HG03060 (cell line): ENCODE measurements around the gene CDKN1C.

Source experiments
- ATAC-seq: cut with Tn5 transposase; IDR thresholded peaks from one replicate; pipeline ENCODE4 v1.9.1; 2021; ENCODE audit warnings: low read depth, moderate number of reproducible peaks; ENCODE audit not compliant: unreplicated experiment

CDKN1C gene

DNA sequence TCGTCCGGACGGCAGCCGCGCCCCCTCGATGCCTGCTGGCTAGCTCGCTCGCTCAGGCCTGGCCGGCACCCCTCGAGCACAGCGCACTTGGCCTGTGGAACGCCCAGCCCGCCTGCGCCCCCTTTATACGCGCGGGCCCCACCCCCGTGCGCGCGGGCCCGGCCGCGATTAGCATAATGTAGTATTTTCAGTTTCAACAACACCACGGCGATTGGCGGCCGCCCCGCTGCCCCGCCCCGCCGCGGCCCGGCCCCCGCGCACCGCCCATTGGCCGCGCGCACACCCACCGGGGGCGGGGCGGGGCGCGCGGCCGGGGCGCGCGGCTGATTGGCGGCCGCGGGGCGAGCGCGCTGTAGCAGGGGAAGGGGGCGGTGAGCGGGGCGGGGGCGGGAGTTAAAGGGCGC is at the start of gene CDKN1C:
CDKN1C (minus strand) TSS at position 98 of the 404 bp plus-strand sequence. CDS start 319 bp downstream, outside the sequence.
- peak; percentile 30 for ATAC-seq

DNA sequence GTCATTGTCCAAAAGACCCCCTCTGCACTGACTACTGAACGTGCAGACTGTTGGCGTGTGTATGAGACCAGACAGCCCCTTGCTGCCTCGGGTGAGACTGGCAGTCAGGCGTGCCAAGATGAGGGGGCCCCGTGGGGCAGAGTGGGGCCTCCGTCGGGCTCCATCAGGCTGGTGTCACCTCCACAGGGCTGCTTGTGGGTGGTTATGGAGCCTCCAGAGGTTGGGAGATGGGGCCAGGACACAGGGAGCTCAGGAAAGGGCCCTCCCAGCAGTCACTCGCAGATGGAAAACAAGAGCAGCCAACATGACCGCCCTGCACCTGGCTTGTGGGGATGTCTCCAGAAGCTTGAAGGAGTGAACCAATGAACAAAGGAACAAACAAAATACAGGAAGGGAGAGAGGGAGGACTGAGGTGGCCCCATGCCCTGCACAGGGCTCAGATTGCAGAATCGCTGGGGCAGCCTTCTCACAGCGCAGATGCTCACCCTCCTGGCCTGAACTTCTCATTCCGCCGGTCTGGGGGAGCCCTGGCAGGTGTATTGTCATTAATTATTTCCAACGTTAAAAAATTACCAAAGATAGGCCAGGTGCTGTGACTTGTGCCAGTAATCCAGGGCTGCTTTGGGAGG is 49.1 kb upstream of the CDKN1C start:
- ATAC-seq: no peak

DNA sequence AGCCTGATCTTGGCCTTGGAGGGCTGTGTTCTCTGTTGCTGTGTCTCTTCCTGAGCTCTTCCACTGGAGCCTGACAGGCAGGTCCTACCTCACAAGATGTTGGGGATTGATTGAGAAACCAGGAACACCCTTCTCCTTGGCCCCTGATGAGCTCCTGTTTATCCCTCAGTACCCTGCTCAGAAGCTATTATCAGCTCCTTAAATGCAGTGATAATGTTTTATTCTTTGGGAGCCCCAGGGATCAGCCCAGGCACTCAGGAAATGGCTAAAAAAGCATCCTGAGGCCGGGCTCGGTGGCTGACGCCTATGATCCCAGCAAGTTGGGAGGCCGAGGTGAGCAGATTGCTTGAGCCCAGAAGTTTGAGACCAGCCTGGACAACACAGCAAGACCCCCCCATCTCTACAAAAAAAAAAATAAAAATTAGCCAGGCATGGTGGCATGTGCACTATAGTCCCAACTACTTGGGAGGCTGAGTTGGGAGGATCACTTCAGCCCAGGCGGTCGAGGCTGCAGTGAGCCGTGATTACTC is 48.5 kb upstream of the CDKN1C start:
- no peak for ATAC-seq

DNA sequence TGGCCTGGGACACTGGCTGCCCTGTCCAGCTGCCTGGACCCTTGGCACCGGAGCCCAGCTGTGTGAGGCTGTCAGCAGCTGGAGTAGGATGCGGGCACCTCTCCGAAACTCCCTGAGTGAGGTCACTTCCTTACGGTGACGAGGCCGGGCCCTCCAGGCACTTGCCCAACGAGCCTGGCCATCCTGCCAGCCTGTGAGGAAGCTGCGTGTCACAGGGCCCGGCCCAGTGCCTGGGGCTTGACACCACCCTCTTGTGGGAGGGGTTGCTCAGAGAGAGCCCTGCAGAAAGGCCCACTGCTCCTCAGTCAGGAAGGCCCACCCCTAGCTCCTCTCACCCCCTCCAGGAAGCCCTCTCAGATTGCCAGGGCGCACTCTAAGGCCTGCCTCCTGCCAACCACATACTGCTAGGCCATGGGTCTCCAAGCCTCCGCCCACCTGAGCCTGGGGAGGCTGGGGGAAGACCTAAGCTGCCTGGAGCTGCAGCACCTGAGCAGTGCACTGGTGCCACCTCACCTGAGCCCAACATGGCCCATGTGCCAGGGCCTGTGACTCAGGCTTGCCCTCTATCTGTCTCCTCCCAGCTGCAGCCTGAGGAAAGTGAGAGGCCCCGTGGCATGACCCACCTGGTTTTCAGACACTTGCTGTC is 47.9 kb upstream of the CDKN1C start:
- ATAC-seq: no peak

DNA sequence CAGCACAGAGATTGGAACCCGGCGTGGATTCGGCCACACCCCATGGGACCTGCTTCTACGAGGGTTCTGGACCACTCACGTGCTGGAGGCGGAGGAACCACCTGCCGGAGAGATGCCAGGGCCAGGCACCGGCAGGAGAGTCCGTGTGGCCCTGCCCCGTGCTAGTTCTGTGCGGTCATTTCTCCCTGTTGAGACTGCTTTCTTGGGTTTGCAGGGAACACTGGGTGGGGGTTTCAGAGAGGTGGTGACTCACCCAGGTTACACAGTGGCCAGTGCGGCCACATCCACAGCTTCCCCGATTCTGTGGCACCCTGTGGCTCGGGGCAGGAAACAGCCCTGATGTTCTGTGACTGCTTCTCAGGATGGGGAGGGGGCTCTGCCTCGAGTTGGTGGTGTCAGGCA is 47.3 kb upstream of the CDKN1C start:
- no peak for ATAC-seq

DNA sequence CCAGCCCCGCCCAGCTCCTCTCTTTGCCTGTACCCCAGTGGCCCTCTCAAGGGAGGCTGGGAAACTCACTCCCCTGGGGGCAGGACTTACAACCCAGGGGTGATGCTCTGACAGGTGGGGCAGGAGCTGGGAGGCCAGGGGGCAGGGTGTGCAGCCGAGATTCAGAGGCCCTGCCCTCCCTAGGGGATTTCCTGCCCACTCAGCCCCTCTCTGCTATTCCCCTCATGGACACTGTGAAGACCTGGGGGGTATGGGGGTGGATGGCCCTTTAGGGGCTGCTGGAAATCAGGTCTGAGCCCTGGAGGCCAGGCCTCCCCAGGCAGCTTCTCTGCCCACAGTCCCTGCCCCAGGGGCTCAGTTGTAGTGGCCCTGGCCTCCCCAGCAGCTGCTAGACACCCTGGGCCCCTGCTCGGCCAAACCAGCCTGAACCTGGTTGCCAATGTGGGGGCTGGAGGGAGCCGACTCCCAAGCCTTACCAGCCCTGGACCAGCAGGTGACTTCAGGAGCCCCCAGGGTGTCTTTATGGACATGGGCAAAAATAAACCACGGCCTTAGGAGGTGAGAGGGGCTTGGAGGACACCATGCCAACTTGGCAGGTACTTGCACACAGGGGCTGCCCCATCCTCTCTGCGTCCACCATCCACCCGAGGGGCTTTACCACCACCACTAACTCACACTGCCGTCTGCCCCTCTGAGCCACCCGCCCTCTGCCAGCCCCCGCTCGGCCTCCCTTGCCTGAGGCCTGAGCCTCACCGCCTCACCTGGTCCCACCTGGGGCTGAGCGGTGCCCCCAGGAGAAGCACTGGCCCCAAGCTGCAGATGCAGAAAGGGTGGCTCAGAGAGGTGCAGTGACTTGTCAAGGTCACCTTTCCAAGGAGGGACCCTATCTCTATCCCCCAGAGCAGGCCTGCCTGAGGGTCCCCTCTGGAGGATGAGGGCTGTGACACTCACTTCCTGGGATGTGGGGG is 46.5 kb upstream of the CDKN1C start:
- no peak for ATAC-seq

DNA sequence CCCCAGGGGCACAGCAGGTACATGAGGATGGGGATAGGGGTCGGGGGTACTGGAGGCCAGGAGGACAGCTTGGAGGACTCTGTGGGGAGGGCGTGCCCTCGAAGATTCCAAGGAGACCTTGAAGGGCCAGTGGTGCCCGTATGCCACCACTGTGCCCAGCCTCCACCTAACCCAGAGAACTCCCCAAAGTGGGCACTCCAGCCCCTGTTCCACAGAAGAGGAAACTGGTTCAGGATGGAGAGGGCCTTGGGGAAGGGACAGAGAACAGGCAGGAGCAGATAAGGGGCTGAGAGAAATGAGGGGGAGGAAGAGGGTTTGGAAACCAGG is 45.8 kb upstream of the CDKN1C start:
- no peak for ATAC-seq

DNA sequence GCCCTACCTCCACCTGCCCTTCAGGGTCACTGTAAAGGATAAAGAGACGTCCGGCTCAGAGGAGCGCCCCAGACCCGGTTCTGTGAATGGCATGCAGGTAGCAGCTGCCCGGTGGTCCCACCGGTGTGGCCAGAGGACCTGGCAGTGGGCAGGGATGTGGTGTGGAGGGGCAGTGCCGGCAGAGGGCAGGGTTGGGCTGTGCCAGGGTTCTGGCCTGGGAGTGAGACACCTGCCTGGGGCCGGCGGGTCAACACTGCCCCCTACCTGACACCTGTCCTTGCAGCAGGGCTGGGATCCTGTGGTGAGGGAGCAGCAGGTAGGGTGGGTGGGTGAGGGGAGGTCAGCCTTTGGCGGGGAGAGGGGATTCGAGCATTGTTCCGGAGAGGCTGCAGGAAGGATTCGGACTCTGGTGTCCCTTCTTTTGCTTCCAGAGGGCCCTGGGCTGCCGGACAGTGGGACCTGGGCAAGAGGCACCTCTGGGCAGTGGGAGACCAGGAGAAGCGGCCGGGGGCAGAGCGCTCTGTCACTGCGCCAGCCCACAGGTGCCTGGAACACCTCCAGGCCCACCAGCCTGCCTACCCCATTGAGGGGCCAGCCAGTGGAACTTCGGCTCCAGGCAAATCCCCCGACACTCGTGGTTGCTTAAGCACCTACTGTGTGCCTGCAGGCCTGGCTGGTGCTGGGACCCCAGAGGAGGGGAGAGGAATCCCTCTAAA is 45.3 kb upstream of the CDKN1C start:
- no peak for ATAC-seq

DNA sequence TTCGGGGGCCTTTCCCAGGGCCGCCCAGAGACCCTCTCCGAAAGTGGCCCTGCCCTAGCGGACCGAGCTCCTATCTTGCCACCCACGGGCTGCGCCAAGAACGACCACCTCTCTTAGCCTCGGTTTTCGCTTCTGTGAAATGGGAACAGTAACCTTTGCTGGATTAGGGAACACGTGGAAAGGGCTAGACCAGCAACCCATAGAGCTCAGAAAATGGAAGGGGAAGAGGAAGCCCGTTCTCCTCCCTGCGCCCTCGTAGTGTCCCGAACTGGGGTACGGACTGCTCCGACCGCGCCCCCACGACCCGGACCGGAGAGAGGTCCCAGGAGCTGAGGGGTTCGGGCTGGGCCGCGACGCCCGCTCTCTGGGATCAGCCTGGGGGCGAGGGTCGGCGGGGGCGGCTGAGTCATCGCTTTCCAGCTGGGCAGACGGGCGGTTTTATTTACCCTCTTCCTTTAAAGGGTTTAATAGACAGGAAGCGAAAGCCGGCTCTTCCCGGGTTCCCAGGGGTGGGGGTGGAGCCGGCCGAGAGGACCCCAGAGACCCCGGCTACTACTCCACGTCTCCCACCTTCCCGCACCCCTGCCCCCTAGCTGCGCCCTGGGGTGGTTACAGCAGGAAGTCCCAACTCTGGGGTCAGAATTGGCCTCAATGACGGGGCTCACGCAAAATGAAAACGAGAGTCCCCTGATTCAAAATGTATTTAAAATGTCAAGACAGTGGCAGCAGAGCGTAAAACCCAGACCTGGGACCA is 44.6 kb upstream of the CDKN1C start:
- no peak for ATAC-seq

DNA sequence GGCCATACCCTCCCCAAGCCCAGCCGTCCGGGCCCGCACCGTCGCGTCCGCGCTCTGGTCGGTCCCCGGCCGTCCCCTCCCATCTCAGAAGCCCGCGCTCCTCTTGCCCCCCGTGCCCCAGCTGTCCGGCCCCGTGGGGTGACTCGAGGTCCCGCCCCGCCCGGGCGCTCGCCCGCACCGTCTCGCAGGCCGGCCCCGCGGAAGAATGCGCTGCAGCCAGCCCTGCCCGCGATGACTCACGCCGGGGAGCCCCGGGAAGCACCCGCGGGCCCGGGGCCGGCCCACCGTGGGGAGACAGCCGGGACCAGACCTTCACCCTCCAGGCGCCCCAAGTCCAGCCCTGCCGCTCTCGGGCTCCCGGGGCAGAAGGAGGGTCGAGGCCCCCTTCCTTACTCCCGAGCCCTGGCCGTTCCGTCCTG is 44.0 kb upstream of the CDKN1C start:
- no peak for ATAC-seq

DNA sequence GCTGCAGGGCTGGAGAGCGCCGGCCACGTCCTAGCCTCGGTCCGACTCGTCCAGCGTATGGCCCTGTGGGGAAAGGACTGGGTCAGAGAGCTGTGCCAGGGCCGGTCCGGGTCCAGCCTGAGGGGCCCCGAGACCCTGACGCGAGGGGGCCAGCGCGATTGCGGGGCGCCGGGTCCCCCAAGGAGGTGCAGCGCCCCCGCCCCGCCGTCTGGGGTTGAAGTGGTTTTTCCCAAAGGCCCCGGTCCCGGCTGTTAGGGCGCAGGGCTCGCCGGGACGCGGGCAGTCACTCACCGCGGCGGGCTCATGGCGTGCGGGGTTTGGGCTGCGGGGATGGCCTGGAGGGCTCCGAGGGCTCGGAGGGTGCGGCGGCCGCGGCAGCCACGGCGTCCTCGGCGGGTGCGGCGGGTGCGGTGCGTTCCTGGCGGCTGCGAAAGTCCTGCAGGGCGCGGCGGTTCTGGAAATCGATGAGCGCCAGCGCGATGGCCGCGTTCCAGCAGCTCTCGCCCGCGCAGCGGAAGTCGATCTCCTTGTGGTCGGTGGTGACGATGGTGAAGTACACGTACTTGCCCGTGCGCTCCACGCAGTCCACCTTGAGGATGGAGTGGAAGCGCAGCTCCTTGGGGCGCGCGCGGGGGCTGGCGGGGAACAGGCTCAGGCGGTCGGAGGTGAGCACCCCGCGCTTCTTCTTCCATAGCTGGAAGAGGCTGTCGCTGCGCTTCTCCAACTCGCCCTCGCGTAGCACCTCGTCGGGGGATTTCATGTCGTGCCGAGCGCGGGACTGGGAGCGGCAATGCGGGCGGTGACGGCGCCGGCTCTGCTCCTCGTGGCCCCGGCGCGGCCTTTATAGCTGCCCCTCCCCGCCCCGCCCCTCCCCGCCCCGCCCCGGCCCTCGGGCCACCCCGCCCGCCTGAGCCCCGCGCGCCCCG is 43.3 kb upstream of the CDKN1C start, which contains the start of gene PHLDA2:
PHLDA2 (minus strand) TSS at position 816 of the 926 bp plus-strand sequence; CDS start at position 760, 56 bp downstream.
- ATAC-seq: no peak

DNA sequence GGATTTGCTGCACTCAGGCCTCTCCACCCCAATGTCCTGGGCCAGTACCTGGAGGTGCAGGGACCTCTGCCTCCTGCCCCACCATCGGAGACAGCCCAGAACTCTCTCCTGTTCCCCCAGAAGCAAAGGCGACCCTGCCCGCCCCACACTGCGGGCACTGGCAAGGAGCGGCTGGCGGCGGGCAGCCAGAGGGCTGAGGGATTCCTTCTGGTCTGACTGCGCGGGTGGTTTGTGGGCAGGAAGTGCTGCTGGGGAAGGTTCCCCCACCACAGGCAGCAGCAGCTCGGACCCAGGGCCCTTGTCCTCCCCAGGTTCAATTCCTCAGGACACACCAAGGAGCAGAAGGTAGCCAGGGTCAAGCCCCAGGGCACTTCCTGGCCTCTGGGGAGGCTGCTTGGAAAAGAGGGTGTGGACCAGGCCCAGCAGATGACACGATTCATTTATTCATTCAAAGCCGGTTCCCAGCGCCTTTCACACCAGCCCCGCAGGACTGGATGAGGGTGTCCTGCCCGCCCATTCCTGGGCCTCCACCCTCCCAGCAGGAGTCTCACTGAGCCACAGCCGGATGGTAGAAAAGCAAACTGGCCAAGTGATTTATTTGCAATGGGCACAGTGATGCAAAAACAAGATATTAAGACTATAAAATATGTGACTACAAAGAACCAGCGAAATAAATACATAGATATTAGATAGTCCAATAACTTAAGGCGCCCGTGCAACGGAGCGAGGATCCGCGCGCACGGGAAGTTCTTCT is 42.5 kb upstream of the CDKN1C start:
- ATAC-seq: no peak

DNA sequence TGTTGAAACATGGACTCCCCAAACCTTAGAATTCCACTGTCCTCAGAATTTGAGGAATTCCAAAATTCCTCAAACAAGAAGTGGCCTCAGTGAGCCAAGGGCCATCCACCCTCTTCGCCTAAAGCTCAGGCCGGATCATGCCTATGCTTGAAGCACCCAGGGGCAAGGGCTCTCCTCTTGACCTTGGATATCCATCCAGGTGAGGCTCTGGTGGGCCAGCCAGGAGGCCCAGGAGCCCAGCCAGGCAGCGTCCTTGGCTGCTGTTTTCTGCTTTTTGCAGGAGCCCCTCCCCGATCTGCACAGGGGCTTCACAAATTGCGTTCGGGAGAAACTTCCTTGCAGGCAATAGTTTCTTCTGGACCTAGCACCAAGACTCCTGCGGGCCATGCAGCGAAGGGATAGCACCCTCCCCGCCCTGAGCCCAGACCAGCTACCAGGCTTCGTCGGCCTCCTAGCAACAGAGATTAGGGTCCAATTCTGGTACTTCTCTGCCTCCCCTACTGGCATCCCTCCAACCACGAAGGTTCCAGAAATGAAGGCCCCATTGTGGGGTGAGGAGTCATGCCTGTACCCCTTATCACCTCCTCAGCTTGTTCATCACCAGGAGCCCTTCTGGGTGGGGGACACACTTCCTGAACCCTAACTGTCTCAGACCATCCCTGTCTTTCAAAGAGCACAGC is 41.7 kb upstream of the CDKN1C start:
- ATAC-seq: no peak

DNA sequence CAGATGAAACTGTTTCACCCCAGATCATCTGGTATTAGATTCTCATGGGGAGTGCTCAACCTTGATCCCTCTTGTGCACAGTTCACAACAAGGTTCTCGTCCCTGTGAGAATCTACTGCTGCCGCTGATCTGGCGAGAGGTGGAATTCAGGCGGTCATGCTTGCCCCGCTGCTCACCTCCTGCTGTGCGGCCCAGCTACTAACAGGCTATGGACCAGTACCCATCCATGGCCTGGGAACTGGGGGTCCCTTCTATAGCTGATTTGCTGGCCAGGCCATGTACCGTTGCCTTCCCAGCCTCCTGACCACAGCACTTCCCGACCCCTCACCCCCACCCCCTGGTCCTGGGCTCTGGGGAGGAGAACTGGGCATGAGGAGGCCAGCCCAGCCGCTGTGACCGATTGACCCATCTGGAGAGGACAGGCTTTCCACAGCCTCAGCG is 41.1 kb upstream of the CDKN1C start:
- no peak for ATAC-seq

DNA sequence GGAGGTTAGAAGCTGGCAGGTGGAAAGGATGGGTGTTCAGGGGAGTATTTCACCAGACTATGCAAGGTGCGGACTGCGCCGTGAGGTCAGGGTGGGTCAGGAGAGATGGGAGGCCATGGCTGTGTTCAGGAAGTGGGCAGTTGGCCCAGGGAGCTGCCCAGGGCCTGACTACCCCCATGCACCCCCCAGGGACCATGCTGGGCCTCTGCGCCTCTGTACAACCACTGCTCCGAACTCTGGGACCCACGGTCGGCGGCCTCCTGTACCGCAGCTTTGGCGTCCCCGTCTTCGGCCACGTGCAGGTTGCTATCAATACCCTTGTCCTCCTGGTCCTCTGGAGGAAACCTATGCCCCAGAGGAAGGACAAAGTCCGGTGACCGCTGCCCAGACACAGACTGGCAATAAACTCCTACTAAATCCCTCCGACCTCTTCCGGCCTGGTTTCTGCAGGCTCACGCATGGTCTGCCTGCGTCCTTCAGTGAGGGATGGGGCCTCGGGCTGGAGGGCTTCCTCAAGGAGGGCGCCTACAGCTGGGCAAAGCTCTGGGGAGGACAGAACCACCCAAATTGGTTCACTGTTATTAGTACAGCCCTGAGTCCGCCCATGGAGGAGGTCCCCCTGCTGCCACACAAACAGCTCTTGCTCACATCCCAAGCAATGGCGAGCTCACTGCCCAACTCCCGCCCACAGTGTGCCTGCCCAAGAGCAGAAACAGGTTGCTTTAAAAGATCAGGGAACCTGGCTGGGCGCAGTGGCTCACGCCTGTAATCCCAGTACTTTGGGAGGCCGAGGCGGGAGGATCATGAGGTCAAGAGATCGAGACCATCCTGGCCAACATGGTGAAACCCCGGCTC is 39.5 kb upstream of the CDKN1C start:
- no peak for ATAC-seq

DNA sequence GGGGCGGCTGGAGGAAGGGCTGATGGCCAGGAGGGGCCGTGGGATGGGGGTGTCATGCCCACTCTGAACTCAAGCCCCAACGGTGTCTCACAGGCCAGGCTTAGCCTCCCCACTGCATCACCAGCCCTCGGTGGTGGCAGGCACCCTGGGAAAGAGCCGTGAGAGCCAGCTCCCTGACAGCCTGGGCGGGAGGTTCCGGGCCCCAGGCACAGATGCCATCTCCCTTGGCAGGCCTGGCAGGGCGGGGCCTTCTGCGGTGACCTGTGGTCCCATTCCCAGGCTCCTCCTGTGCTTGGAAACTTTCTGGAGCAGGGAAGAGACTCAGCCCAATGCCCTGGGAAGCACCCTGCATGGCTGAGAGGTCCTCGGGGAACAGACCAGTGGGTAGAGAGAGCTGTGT is 38.8 kb upstream of the CDKN1C start:
- ATAC-seq: no peak
